ENCODE data around the gene SKOR1. TPM values are rescaled to one million over a fixed set of nuclear protein-coding genes. Genes with fewer than 3 reads are reported as not detected.

SKOR1 gene
- total RNA-seq, 1 experiment from 2014 or later, result 0.22 TPM

DNA sequence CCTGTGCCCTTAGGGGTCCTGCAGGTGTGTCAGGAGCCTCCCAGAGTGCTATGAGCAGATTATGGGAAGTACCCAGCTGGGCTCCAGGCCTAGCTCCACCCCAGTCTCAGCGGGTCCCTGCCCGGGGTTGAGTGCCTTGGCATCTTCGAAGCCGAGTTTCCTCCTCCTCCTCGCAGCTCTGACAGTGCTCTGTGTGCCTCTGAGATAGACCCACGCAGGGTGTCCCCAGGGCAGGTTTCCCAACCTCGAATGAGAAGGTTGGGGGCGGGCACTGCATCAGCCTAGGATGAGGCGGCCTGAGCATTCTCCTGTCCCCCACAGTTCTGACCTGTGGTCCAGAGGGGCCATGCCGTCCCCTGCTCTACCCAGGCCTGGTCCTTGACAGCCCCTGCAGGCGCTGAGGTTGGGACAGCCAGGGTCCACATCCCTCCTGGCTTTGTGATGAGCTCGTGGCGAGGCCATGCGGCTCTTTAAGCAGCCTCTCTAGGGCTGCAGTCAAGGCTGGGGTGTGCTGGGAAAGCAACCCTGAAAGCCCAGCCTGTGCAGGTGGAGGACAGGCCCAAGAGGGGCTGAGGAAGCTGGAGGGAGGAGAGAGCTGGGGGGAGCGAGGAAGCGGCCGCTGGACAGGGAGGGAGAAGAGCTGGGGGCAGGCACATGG is 20.2 kb upstream of the SKOR1 start (continued):
- TF ChIP-seq, protein P1, sequence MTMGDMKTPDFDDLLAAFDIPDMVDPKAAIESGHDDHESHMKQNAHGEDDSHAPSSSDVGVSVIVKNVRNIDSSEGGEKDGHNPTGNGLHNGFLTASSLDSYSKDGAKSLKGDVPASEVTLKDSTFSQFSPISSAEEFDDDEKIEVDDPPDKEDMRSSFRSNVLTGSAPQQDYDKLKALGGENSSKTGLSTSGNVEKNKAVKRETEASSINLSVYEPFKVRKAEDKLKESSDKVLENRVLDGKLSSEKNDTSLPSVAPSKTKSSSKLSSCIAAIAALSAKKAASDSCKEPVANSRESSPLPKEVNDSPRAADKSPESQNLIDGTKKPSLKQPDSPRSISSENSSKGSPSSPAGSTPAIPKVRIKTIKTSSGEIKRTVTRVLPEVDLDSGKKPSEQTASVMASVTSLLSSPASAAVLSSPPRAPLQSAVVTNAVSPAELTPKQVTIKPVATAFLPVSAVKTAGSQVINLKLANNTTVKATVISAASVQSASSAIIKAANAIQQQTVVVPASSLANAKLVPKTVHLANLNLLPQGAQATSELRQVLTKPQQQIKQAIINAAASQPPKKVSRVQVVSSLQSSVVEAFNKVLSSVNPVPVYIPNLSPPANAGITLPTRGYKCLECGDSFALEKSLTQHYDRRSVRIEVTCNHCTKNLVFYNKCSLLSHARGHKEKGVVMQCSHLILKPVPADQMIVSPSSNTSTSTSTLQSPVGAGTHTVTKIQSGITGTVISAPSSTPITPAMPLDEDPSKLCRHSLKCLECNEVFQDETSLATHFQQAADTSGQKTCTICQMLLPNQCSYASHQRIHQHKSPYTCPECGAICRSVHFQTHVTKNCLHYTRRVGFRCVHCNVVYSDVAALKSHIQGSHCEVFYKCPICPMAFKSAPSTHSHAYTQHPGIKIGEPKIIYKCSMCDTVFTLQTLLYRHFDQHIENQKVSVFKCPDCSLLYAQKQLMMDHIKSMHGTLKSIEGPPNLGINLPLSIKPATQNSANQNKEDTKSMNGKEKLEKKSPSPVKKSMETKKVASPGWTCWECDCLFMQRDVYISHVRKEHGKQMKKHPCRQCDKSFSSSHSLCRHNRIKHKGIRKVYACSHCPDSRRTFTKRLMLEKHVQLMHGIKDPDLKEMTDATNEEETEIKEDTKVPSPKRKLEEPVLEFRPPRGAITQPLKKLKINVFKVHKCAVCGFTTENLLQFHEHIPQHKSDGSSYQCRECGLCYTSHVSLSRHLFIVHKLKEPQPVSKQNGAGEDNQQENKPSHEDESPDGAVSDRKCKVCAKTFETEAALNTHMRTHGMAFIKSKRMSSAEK (CRISPR knock-in tag; IDR thresholded peaks at IDR 0.05; ENCODE audit: borderline replicate concordance), result no peak

DNA sequence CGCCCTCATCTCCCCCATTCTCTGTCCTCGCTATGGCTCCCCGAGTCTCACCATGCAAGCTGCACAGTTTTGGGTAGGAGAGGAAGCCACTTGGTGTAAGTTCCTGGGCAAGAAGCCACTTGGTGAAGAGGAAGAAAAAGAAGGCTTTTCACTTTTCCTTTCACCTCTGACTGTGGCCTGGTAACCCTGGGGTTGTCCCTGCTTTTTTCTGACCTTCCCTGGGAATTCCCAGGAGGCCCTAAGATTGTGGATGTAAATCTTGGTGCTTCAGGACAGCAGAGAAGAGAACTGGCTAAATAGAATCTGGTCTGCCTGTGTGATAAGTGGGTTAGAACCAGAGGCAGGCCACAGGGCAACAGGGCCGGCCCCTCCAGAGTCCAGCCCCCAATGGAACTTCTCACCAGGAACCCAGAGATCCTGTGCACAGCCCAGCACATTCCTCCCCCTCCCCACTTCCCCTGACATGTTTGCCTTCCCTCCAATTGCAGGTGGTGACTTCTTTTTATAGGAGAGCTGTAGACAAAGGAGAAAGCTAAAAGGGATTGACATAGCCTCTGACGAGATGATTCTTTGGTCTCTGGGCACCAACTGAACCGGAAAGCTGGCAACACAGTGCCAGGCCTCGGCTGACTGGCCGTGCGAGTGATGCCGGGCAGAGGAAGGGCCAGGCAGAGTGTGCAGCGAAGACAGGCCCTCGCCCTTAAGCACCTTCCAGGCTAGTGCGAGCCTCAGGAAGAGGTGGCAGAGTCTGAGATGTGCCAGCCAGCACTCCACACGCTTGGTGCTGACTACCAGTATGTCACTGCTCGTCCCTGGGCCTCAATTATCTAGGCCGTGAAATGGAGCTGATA is 19.4 kb upstream of the SKOR1 start:
- Mint-ChIP-seq H3K27ac (no peak overlapping the region), H3K4me3 (no peak overlapping the region), H3K27me3 (ENCODE audit: low read depth) (no peaks in the 10 kb centered on the region), H3K36me3 (no peaks in the 10 kb centered on the region), H3K9me3 (no peaks in the 10 kb centered on the region), H3K4me1 (peaks cover 29% of the 10 kb centered on the region)
- POLR2A ChIA-PET, result no interaction called here
- CTCF ChIA-PET, result interaction anchor here (1.0 to 1.7 kb wide), 2 partner anchors 15 to 27 kb away, joined by 3 read pairs; no protein-coding TSS in a partner anchor
- ATAC-seq (no peak), DNase-seq (ENCODE audit: low spot score) (no peak)
- TF ChIP-seq, protein P2, sequence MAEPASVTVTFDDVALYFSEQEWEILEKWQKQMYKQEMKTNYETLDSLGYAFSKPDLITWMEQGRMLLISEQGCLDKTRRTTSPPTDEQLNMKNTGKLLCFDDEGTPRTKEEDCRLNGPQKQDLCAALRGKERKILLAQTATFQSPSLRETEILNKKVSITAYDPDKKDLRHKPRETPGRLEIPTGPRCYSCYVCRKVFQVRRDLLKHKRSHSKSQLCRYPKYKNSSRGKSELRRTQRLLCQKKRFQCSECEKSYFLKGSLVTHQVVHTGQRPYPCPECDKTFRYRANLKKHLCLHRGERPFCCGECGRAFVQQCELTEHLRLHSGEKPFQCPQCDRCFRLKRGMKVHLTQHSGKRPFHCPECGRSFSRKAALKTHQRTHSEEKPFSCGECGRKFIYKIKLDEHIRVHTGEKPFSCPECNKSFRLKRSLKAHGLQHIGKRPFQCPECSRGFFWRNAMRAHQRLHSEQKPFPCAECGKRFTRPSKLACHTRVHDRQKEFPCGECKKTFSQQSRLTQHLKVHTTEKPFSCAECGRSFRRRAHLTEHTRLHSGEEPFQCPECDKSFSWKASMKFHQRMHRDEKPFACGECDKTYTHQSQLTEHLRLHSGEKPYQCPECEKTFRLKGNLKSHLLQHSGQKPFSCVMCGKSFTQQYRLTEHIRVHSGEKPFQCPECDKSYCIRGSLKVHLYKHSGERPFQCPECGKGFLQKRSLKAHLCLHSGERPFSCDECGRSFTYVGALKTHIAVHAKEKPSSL (CRISPR knock-in tag; conservative IDR thresholded peaks at IDR 0.05), result no peak
- TF ChIP-seq ZNF138 (CRISPR knock-in tag; conservative IDR thresholded peaks at IDR 0.05) (no peak), FOXP1 (CRISPR knock-in tag; IDR thresholded peaks at IDR 0.05; ENCODE audit: borderline replicate concordance) (no peak), ZNF396 (CRISPR knock-in tag; IDR thresholded peaks at IDR 0.05; ENCODE audit: borderline replicate concordance) (no peak), NR2C2 (CRISPR knock-in tag; IDR thresholded peaks at IDR 0.05) (no peak), NFYB (CRISPR knock-in tag; conservative IDR thresholded peaks at IDR 0.05; ENCODE audit: low read depth) (no peak)
- TF ChIP-seq, protein P3, sequence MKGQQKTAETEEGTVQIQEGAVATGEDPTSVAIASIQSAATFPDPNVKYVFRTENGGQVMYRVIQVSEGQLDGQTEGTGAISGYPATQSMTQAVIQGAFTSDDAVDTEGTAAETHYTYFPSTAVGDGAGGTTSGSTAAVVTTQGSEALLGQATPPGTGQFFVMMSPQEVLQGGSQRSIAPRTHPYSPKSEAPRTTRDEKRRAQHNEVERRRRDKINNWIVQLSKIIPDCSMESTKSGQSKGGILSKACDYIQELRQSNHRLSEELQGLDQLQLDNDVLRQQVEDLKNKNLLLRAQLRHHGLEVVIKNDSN (CRISPR knock-in tag; IDR thresholded peaks at IDR 0.05), result no peak
- TF ChIP-seq, protein P4, sequence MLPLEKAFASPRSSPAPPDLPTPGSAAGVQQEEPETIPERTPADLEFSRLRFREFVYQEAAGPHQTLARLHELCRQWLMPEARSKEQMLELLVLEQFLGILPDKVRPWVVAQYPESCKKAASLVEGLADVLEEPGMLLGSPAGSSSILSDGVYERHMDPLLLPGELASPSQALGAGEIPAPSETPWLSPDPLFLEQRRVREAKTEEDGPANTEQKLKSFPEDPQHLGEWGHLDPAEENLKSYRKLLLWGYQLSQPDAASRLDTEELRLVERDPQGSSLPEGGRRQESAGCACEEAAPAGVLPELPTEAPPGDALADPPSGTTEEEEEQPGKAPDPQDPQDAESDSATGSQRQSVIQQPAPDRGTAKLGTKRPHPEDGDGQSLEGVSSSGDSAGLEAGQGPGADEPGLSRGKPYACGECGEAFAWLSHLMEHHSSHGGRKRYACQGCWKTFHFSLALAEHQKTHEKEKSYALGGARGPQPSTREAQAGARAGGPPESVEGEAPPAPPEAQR (CRISPR knock-in tag; IDR thresholded peaks at IDR 0.05), result no peak
- TF ChIP-seq, protein P5, sequence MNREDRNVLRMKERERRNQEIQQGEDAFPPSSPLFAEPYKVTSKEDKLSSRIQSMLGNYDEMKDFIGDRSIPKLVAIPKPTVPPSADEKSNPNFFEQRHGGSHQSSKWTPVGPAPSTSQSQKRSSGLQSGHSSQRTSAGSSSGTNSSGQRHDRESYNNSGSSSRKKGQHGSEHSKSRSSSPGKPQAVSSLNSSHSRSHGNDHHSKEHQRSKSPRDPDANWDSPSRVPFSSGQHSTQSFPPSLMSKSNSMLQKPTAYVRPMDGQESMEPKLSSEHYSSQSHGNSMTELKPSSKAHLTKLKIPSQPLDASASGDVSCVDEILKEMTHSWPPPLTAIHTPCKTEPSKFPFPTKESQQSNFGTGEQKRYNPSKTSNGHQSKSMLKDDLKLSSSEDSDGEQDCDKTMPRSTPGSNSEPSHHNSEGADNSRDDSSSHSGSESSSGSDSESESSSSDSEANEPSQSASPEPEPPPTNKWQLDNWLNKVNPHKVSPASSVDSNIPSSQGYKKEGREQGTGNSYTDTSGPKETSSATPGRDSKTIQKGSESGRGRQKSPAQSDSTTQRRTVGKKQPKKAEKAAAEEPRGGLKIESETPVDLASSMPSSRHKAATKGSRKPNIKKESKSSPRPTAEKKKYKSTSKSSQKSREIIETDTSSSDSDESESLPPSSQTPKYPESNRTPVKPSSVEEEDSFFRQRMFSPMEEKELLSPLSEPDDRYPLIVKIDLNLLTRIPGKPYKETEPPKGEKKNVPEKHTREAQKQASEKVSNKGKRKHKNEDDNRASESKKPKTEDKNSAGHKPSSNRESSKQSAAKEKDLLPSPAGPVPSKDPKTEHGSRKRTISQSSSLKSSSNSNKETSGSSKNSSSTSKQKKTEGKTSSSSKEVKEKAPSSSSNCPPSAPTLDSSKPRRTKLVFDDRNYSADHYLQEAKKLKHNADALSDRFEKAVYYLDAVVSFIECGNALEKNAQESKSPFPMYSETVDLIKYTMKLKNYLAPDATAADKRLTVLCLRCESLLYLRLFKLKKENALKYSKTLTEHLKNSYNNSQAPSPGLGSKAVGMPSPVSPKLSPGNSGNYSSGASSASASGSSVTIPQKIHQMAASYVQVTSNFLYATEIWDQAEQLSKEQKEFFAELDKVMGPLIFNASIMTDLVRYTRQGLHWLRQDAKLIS (CRISPR knock-in tag; IDR thresholded peaks at IDR 0.05; ENCODE audit: borderline replicate concordance), result no peak
- TF ChIP-seq, protein P6, sequence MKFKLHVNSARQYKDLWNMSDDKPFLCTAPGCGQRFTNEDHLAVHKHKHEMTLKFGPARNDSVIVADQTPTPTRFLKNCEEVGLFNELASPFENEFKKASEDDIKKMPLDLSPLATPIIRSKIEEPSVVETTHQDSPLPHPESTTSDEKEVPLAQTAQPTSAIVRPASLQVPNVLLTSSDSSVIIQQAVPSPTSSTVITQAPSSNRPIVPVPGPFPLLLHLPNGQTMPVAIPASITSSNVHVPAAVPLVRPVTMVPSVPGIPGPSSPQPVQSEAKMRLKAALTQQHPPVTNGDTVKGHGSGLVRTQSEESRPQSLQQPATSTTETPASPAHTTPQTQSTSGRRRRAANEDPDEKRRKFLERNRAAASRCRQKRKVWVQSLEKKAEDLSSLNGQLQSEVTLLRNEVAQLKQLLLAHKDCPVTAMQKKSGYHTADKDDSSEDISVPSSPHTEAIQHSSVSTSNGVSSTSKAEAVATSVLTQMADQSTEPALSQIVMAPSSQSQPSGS (CRISPR knock-in tag; IDR thresholded peaks at IDR 0.05; ENCODE audit: borderline replicate concordance, low read depth), result no peak
- TF ChIP-seq, protein P7, sequence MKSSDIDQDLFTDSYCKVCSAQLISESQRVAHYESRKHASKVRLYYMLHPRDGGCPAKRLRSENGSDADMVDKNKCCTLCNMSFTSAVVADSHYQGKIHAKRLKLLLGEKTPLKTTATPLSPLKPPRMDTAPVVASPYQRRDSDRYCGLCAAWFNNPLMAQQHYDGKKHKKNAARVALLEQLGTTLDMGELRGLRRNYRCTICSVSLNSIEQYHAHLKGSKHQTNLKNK (CRISPR knock-in tag; IDR thresholded peaks at IDR 0.05), result no peak

Data from WTC11 (cell line).